HL-60 (cell line): ENCODE measurements around the gene SLC29A2.

Experiments used
- DNase-seq, 2 experiments: peaks; one replicate each; pipeline ENCODE4 v3.0.0-alpha.2; 2010 to 2020; ENCODE audit warnings: low read depth in 1 of 2, low spot score in 1 of 2
- H3K27ac ChIP-seq: fragments of 250-450 bp; sonication (Bioruptor Pico); replicated peaks from 2 replicates; pipeline ENCODE4 v1.5.1; 2020; ENCODE audit warnings: mild to moderate bottlenecking, moderate library complexity
- H3K27me3 ChIP-seq: fragments of 250-450 bp; sonication (Bioruptor Pico); 2 replicates; pipeline ENCODE4 v1.5.1; 2021; ENCODE audit warnings: mild to moderate bottlenecking, moderate library complexity; ENCODE audit not compliant: insufficient read depth, poor library complexity, severe bottlenecking
- H3K4me3 ChIP-seq: replicated peaks from 2 replicates; pipeline ENCODE4 v1.5.1; 2011; ENCODE audit warnings: mild to moderate bottlenecking, control low read depth, low read length; ENCODE audit not compliant: insufficient read depth
- GABPA ChIP-seq: IDR thresholded peaks from 2 replicates; pipeline ENCODE4 v1.6.1; 2012; ENCODE audit warnings: low read depth
- POLR2AphosphoS5 ChIP-seq: IDR thresholded peaks from 2 replicates; pipeline ENCODE4 v1.6.1; 2012; ENCODE audit warnings: low read depth
- SPI1 ChIP-seq: IDR thresholded peaks from 2 replicates; pipeline ENCODE4 v1.6.1; 2012; ENCODE audit warnings: low read depth, mild to moderate bottlenecking, borderline replicate concordance
- TF ChIP-seq, protein P1 (sequence below): IDR thresholded peaks from one replicate; pipeline ENCODE4 v1.5.1; 2011; ENCODE audit warnings: low read length, control low read depth, inconsistent platforms; ENCODE audit not compliant: insufficient read depth
- TF ChIP-seq, protein P2 (sequence below): IDR thresholded peaks from 2 replicates; pipeline ENCODE4 v1.6.1; 2012; ENCODE audit warnings: low read depth; ENCODE audit not compliant: insufficient replicate concordance

The SLC29A2 gene

DNA sequence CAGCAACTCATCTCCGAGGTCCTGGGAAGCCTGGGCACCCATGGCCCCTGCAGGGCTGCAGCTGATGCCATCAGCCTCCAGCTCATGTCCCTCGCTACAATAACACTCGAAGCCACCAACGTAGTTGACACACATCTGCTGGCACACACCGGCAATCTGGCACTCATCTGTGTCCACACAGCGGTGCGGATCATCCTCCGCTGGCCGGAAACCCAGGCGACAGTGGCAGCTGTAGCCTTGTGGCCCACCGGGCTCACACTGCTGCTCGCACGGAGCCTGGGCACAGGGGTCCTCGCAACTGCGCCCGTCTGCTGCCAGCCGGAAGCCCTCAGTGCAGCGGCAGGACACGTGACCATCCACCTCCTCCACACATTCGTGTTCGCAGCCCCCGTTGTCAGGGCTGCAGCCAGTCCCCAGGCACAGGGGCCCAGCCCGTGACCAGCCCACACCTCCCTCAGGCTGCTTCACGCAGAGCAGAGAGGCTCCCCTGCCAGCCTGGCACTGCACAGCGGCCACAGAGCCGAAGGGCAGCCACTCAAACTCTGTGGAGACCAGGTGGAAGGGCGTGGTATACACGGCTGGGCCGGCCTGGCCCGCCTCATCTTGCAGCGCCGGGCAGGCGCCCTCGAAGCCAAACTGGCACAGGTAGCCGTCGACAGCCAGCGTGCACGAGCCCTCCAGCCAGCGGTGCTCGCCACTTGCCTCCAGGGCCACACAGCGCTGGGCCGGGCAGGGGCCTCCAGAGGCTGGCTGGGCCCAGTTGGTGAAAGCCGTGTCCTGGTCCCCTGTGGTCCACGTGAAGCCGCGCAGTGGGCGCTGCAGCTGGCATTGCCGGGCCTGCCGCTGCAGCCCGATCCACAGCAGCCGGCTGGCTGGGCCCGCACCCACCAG is 55.4 kb downstream of the SLC29A2 start:
- H3K4me3 ChIP-seq, result no peak overlapping the region
- no peaks in the 10 kb centered on the region for H3K27me3 ChIP-seq

DNA sequence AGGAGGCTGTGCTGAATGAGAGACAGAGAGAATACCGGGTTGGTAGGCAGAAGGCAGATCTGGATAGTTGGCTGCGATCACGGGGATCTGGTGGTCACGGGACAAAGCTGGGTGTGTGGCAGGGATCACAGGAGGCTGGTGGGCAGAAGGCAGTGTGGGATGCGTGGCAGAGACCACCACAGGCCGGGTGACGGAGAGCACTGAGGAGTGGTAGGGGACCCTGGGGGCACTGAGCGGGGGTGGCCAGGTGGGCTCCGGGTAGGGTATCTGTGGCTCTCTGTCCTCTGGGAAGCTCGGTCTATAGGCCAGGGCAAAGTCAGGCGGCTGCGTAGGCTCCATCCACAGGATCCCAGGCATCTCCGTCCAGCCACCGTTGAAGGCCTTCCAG is 56.1 kb downstream of the SLC29A2 start:
- H3K27me3 ChIP-seq, result no peaks in the 10 kb centered on the region
- no peak overlapping the region for H3K4me3 ChIP-seq
- TF ChIP-seq POLR2AphosphoS5 (no peak), SPI1 (no peak), GABPA (no peak)
- TF ChIP-seq, protein P1, sequence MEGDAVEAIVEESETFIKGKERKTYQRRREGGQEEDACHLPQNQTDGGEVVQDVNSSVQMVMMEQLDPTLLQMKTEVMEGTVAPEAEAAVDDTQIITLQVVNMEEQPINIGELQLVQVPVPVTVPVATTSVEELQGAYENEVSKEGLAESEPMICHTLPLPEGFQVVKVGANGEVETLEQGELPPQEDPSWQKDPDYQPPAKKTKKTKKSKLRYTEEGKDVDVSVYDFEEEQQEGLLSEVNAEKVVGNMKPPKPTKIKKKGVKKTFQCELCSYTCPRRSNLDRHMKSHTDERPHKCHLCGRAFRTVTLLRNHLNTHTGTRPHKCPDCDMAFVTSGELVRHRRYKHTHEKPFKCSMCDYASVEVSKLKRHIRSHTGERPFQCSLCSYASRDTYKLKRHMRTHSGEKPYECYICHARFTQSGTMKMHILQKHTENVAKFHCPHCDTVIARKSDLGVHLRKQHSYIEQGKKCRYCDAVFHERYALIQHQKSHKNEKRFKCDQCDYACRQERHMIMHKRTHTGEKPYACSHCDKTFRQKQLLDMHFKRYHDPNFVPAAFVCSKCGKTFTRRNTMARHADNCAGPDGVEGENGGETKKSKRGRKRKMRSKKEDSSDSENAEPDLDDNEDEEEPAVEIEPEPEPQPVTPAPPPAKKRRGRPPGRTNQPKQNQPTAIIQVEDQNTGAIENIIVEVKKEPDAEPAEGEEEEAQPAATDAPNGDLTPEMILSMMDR, result no peak
- TF ChIP-seq, protein P2, sequence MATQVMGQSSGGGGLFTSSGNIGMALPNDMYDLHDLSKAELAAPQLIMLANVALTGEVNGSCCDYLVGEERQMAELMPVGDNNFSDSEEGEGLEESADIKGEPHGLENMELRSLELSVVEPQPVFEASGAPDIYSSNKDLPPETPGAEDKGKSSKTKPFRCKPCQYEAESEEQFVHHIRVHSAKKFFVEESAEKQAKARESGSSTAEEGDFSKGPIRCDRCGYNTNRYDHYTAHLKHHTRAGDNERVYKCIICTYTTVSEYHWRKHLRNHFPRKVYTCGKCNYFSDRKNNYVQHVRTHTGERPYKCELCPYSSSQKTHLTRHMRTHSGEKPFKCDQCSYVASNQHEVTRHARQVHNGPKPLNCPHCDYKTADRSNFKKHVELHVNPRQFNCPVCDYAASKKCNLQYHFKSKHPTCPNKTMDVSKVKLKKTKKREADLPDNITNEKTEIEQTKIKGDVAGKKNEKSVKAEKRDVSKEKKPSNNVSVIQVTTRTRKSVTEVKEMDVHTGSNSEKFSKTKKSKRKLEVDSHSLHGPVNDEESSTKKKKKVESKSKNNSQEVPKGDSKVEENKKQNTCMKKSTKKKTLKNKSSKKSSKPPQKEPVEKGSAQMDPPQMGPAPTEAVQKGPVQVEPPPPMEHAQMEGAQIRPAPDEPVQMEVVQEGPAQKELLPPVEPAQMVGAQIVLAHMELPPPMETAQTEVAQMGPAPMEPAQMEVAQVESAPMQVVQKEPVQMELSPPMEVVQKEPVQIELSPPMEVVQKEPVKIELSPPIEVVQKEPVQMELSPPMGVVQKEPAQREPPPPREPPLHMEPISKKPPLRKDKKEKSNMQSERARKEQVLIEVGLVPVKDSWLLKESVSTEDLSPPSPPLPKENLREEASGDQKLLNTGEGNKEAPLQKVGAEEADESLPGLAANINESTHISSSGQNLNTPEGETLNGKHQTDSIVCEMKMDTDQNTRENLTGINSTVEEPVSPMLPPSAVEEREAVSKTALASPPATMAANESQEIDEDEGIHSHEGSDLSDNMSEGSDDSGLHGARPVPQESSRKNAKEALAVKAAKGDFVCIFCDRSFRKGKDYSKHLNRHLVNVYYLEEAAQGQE, result no peak
- H3K27ac ChIP-seq, result no peak overlapping the region
- DNase-seq, result no peak

More for the DNA sequence above, 55.4 kb downstream of the SLC29A2 start:
- H3K27ac ChIP-seq, result no peak overlapping the region
- DNase-seq, result no peak
- no peak for TF ChIP-seq GABPA
- no peak for TF ChIP-seq POLR2AphosphoS5
- TF ChIP-seq SPI1, result no peak
- TF ChIP-seq, protein P1, result no peak
- TF ChIP-seq, protein P2, result no peak

DNA sequence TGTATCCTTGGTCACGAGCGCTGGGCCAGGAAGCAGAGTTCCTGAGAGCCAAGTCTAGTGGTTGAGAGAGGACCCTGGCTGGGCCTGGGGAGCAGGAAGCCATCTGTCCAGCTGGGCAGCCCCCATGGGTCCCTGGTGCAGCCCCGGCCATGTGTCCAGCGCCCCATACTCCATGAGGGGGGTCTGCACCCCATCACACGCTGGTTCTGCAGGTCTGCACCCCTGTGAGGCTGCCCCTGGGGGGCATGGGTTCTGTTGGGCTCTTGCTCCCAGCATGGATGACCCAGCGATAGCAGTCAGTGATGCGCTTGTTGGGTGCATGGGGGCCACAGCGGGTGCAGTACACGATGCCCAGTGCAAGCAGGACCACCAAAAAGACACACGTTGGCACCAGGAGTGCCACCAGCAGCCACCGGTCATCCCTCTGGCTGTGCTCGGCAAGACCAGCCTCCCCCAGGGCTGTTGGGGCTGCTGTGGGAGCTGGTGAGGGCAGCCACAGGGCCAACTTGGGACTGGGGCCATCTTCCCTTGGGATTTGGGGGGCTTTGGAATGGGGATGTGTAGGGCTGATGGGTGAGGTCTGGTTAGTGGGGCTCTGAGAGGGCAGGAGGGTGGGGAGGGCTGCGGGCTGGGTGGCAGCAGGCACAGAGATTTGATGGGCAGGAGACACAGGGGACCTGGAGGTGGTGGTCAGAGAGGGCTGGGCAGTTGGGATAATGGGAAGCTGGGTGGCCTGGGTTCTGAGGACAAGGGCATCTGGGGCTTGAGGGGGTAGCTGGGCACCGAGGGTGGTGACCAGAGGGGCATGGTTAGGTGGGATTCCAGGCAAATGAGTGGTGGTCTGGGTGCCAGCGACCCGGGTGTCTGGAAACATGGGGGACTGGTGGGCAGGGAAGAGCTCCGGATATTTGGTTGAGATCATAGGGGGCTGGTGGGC is 56.7 kb downstream of the SLC29A2 start:
- TF ChIP-seq GABPA (no peak), SPI1 (no peak), POLR2AphosphoS5 (no peak)
- TF ChIP-seq, protein P1, result no peak
- TF ChIP-seq, protein P2, result no peak
- no peak for DNase-seq
- Histone ChIP-seq H3K4me3 (no peak overlapping the region), H3K27ac (no peak overlapping the region), H3K27me3 (no peaks in the 10 kb centered on the region)
